GM21576 (cell line): ENCODE data around the gene CD5L.

Source experiments
- ATAC-seq: cut with Tn5 transposase; IDR thresholded peaks from one replicate; pipeline ENCODE4 v1.9.1; 2021; ENCODE audit warnings: mild to moderate bottlenecking, moderate library complexity; ENCODE audit not compliant: unreplicated experiment

The CD5L gene

GRCh38 chr1:157841708-157842107, at the start of gene CD5L:
CD5L (minus strand) TSS chr1:157841808; CDS start chr1:157841701, 107 bp downstream.
- no peak for ATAC-seq

- ATAC-seq, result no peak
Measured at GRCh38 chr1:157882580-157882979, 41.0 kb upstream of the CD5L start.

GRCh38 chr1:157880621-157881020, 39.0 kb upstream of the CD5L start:
- no peak for ATAC-seq

GRCh38 chr1:157878059-157878458, 36.5 kb upstream of the CD5L start:
- ATAC-seq, result no peak

- ATAC-seq, result no peak
Measured at GRCh38 chr1:157870490-157870889, 28.9 kb upstream of the CD5L start.

GRCh38 chr1:157868654-157869053, 27.0 kb upstream of the CD5L start:
- ATAC-seq, result no peak

- ATAC-seq, result no peak
Measured at GRCh38 chr1:157862114-157863070, 20.8 kb upstream of the CD5L start.

- ATAC-seq, result no peak
Measured at GRCh38 chr1:157856538-157856937, 14.9 kb upstream of the CD5L start.

- ATAC-seq, result no peak
Measured at GRCh38 chr1:157852476-157852875, 10.9 kb upstream of the CD5L start.

- ATAC-seq, result peak; percentile 79
Measured at GRCh38 chr1:157849229-157849875, 7.7 kb upstream of the CD5L start.

GRCh38 chr1:157844089-157844830, 2.7 kb upstream of the CD5L start:
- ATAC-seq, result no peak

GRCh38 chr1:157842939-157843338, 1.3 kb upstream of the CD5L start:
- ATAC-seq, result no peak

GRCh38 chr1:157838966-157839365, 2.6 kb downstream of the CD5L start:
- ATAC-seq, result no peak

- no peak for ATAC-seq
Measured at GRCh38 chr1:157834430-157834829, 7.2 kb downstream of the CD5L start.

- no peak for ATAC-seq
Measured at GRCh38 chr1:157833145-157833544, 8.5 kb downstream of the CD5L start.

GRCh38 chr1:157831968-157832626, 9.5 kb downstream of the CD5L start:
- ATAC-seq, result no peak

GRCh38 chr1:157830887-157831286, 10.7 kb downstream of the CD5L start:
- no peak for ATAC-seq

GRCh38 chr1:157829711-157830110, 11.9 kb downstream of the CD5L start:
- no peak for ATAC-seq

- no peak for ATAC-seq
Measured at GRCh38 chr1:157829210-157829609, 12.4 kb downstream of the CD5L start.

GRCh38 chr1:157820299-157820698, 21.3 kb downstream of the CD5L start:
- no peak for ATAC-seq

- ATAC-seq, result no peak
Measured at GRCh38 chr1:157819896-157820295, 21.7 kb downstream of the CD5L start, which contains the start of gene FCRL1. FCRL1 (minus strand) TSS chr1:157820120; CDS start chr1:157820037, 83 bp downstream.
